Measurements from ENCODE around the gene PRR5L.

PRR5L gene

GRCh38 chr11:36360826-36361415 lies 64.8 kb downstream of the PRR5L start:
- no peak for FAIRE-seq

DNA sequence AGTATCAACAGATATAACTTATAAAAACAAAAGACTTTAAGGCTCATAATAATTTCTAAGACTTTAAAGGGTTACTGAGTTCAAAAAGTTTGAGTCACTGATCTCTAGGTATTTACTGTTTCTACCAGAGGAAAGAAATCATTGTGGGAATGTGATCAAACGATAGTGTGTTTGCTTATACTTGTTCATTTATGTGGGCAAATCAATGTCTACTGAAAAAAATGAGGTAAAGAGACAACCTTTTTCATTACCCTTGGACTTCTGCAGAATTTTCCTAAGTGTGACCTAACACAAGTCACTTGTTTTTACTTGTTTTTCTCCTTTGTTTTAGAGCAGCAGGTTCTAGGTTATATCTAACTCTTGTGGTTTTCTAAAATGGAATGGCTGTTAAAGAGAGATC lies 65.4 kb downstream of the PRR5L start:
- FAIRE-seq, result peak; percentile 87

- no peak for FAIRE-seq
Observed at GRCh38 chr11:36361901-36362391, 65.9 kb downstream of the PRR5L start.

- no peak for FAIRE-seq
Observed at GRCh38 chr11:36362902-36363301, 66.8 kb downstream of the PRR5L start.

DNA sequence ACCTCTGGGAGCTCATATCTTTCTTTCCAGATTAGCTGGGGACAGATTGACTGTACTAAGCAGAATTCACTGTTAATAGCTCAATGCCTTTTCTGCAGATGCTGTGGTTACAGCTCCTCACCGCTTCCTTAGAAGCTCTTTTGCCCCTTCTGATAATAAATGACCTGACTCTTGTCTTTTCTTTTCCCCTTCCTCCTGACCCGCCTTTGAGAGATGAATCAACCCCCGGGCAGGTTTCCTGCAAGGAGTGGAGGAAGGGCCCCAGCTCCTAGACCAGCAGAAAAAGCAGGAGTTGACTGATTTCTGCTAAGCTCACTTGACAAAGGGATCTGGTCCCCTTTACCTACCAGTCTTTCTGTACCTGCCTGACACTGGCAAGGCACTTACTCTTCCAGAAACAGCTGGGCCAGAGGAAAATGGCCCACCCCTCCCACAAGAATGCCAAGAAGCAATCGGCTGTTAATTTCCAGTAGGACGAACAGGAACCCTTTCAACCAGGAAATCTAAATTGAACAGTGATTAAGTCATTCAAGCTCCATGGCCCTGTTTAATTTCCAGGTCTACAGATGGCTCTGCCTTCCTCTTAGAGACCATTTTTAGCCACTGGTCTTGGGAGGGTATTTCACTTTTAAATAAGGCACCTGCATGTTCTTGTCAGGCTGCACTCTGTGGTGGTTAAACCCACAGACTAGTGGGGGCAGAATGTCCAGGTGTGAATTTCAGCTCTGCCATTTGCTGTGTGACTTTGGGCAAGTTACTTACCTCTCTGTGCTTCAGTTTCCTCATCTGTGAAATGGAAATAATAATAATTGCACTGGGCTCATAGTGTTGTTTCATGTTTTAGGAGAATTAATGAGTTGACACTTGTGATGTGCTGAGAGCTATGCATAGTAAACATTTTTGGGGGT lies 67.5 kb downstream of the PRR5L start:
- no peak for FAIRE-seq

DNA sequence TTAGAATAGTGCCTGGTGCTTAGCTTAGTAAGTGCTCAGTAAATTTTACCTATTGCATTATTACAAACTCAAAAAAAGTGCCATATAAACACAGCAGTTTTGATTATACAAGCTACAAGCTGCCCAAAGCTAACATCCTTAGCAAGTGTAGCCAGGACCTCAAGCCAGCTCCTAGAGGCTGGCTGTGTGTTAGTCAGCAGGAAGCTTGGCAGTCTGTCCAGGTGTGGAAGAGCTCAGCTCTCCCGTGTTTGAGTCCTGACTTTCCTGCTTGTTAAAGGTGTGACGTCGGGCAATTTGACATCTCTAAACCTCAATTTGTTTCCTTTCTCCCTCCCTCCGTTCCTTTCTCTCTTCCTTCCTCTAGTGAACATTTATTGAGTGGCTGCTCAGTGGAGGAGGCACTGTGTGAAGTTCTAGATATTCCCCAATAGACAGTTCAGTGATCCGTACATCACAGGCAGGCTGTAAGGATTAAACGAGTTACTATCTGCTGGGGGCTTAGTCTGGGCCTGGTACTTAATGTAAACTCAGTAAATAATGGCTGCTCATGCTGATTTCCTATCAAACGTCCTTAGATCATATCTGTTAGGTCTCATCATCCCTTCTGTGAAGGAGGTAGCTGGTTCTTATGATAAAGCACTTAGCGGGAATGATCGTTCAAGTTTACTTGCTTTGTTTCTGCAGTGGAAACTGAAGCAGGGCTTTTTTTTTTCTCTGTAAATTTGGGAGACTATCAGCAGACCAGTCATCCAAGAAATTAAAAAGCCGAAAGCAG lies 68.7 kb downstream of the PRR5L start:
- FAIRE-seq, result no peak

GRCh38 chr11:36365907-36366306 lies 69.8 kb downstream of the PRR5L start:
- FAIRE-seq, result no peak

DNA sequence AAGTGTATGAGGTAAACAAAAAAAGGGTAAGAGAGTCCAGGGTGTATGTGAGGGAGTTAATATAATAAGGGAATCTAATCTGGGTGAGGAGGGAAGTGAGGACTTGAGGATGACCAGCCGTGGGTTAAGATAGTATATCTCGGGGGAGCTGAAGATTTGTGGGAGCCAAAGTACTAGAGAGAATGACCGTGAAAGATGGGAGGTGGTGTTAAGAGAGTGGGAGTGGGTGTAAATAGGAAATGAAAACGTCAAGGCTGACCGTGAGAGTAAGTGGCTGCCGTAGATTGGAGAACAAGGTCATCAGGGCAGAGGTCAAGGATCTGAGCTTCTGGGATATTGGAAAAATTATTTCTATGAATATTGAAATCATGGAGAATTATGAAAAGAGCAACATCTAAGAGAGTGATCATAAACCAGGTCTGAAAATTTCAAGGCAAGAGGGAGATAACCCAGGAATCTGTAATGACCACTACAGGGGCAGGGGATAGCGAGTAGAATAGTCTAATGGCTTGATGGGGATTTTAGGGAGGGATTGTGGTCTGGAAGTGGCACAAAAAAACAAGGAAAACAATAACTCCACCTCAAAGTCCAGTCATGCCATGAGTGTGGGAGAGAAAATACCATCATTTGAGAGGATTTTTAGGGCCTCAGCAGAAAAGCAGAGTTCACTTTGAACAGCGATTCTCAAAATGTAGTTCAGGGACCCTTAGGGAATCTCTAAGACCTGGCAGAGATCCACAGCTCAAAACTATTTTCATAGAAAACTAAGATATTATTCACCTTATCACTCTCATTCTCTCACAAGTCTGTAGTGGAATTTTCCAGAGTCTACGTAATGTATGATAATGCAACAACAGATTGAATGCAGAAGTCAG lies 72.0 kb downstream of the PRR5L start:
- FAIRE-seq, result no peak

- no peak for FAIRE-seq
Observed at GRCh38 chr11:36371181-36371580, 75.1 kb downstream of the PRR5L start.

GRCh38 chr11:36371590-36371989 lies 75.5 kb downstream of the PRR5L start:
- no peak for FAIRE-seq

- no peak for FAIRE-seq
Observed at GRCh38 chr11:36372101-36372771, 76.1 kb downstream of the PRR5L start.

- FAIRE-seq, result peak; percentile 50
Observed at GRCh38 chr11:36373016-36374010, 77.2 kb downstream of the PRR5L start.

GRCh38 chr11:36374726-36375125 lies 78.6 kb downstream of the PRR5L start:
- FAIRE-seq, result no peak

DNA sequence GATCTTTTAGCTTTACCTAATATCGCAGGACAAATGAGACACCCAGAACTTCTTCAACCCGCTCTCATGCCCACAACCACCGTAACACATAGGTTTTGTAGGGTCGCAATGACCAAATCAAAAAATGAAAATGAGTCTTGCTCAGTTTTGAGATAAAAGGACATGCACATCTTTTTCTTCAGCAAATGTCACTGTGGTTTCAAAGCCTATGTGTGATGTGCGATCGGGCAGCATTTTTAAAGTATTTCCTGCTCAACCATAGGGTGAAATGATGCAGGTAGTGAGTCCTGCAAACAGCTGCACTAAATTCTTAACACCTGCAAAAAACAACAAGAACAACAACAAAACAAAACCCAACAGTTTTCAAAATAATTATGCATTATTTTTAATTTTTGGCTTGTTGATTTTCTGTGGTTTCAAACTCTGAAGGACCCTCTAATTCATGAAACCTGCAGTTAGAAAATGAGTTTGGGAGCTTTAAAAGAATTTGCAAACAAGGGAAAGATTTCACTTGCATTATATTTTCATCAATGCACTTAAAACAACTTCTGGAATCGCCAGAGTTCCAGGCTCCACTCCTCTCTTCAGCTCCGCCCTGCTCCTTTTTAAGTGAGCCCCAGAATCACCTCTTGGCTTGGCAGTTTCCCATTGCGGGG lies 79.4 kb downstream of the PRR5L start:
- FAIRE-seq, result peak; percentile 12

- FAIRE-seq, result no peak
Observed at GRCh38 chr11:36376009-36376887, 80.2 kb downstream of the PRR5L start.

GRCh38 chr11:36376888-36377758 lies 81.0 kb downstream of the PRR5L start:
- no peak for FAIRE-seq

- FAIRE-seq, result no peak
Observed at GRCh38 chr11:36377759-36378564, 81.9 kb downstream of the PRR5L start.

Data from endometrium (tissue), 2 donors.